ENCODE results near the gene MIGA1. TPM values are rescaled to one million over a fixed set of nuclear protein-coding genes. Genes with fewer than 3 reads are reported as not detected.
"Not testable (repeated sequence)": the region's sequence is repeated elsewhere in the genome, so short reads cannot be mapped to it uniquely, and the experiment has no call there.

Gene MIGA1
- total RNA-seq, 2 experiments from 2014 or later: 12.2 to 15.8 TPM

DNA sequence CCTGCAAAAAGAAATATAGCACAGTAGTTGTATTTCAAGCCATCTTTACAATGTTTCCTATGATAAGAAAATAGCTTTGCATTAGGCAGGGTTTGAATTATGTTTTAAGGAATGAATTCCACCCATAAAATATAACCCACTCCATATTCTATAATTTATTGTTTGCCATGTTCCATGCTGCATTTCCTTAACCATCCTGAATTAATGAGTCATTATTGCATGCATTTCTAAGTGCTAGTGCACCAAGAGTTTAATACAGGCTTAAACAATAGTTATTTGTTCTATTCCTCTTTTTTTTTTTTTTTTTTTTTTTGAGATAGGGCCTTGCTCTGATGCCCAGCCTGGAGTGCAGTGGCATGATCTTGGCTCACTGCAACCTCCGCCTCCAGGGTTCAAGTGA lies 45.2 kb downstream of the MIGA1 start:
- no peaks in the 10 kb centered on the region for H3K4me1 ChIP-seq (ENCODE audit: insufficient read depth, low read length)
- H3K36me3 ChIP-seq (ENCODE audit: insufficient read depth, low read length): peaks cover 29% of the 10 kb centered on the region
- Mint-ChIP-seq H3K36me3 (ENCODE audit: low read depth) (peaks cover 73% of the 10 kb centered on the region), H3K27ac (no peak overlapping the region), H3K4me3 (no peak overlapping the region), H3K27me3 (no peaks in the 10 kb centered on the region), H3K4me1 (ENCODE audit: low read depth) (no peaks in the 10 kb centered on the region), H3K9me3 (no peaks in the 10 kb centered on the region)
- H3K27me3 ChIP-seq (ENCODE audit: control insufficient read depth in 1 of 2, insufficient read depth in 2 of 2, low read length in 2 of 2): no peaks in the 10 kb centered on the region
- no peak for DNase-seq
- no peak overlapping the region for H3K4me3 ChIP-seq (ENCODE audit: low read length)
- intact Hi-C loops (cut with DNase I, micrococcal nuclease): loop anchor here (1.0 to 5.0 kb wide), 2 partner anchors 288 to 290 kb away; no protein-coding TSS in a partner anchor
- CTCF ChIA-PET: no interaction called here
- TF ChIP-seq, protein P1, sequence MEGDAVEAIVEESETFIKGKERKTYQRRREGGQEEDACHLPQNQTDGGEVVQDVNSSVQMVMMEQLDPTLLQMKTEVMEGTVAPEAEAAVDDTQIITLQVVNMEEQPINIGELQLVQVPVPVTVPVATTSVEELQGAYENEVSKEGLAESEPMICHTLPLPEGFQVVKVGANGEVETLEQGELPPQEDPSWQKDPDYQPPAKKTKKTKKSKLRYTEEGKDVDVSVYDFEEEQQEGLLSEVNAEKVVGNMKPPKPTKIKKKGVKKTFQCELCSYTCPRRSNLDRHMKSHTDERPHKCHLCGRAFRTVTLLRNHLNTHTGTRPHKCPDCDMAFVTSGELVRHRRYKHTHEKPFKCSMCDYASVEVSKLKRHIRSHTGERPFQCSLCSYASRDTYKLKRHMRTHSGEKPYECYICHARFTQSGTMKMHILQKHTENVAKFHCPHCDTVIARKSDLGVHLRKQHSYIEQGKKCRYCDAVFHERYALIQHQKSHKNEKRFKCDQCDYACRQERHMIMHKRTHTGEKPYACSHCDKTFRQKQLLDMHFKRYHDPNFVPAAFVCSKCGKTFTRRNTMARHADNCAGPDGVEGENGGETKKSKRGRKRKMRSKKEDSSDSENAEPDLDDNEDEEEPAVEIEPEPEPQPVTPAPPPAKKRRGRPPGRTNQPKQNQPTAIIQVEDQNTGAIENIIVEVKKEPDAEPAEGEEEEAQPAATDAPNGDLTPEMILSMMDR (IDR thresholded peaks at IDR 0.05): no peak
- POLR2A ChIA-PET: no interaction called here
- no peaks in the 10 kb centered on the region for H3K9me3 ChIP-seq (ENCODE audit: control insufficient read depth in 1 of 2, insufficient read depth in 1 of 2, low read length in 2 of 2)
- no peak overlapping the region for H3K27ac ChIP-seq (ENCODE audit: low read depth in 1 of 2, low read length in 2 of 2)
- ATAC-seq (ENCODE audit: poor library complexity): no peak

DNA sequence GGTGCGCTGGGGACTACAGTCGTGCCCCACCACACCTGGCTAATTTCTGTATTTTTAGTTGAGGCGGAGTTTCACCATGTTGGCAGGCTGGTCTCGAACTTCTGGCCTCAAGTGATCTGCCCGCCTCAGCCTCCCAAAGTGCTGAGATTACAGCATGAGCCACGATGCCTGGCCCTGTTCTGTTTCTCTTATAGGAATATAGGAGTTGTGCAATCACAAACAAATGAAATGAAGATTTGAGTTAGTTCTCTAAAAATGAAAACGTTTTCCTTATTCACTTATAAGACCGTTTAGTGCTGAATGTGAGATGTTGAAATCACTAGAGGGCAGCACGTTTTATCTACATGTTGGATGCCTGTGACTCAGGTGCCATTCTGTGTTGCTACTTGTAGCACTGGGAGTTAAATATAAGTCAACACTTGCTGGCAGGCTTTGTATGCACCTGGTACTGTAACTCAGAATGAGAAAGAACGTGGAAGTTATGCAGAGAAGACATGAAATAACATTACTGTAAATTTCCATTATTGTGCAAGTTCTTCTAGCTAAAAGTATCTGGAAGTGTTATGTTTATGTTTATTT lies 45.8 kb downstream of the MIGA1 start:
- CTCF ChIA-PET: no interaction called here
- intact Hi-C loops (cut with DNase I, micrococcal nuclease): loop anchor here in 1 of 2 experiments (1.0 kb wide), 1 partner anchor 289 kb away; no protein-coding TSS in a partner anchor
- peaks cover 23% of the 10 kb centered on the region for H3K36me3 ChIP-seq (ENCODE audit: insufficient read depth, low read length)
- Mint-ChIP-seq H3K27me3 (no peaks in the 10 kb centered on the region), H3K4me3 (no peak overlapping the region), H3K36me3 (ENCODE audit: low read depth) (peaks cover 73% of the 10 kb centered on the region), H3K4me1 (ENCODE audit: low read depth) (no peaks in the 10 kb centered on the region), H3K9me3 (no peaks in the 10 kb centered on the region), H3K27ac (no peak overlapping the region)
- H3K27me3 ChIP-seq (ENCODE audit: control insufficient read depth in 1 of 2, insufficient read depth in 2 of 2, low read length in 2 of 2): no peaks in the 10 kb centered on the region
- TF ChIP-seq, protein P1 (IDR thresholded peaks at IDR 0.05): no peak
- H3K4me1 ChIP-seq (ENCODE audit: insufficient read depth, low read length): no peaks in the 10 kb centered on the region
- no peak overlapping the region for H3K27ac ChIP-seq (ENCODE audit: low read depth in 1 of 2, low read length in 2 of 2)
- ATAC-seq (ENCODE audit: poor library complexity) (no peak), DNase-seq (peak in 3 of 14 experiments; percentile 27 to 53 (median 41))
- H3K4me3 ChIP-seq (ENCODE audit: low read length): no peak overlapping the region
- POLR2A ChIA-PET: no interaction called here
- H3K9me3 ChIP-seq (ENCODE audit: control insufficient read depth in 1 of 2, insufficient read depth in 1 of 2, low read length in 2 of 2): no peaks in the 10 kb centered on the region

DNA sequence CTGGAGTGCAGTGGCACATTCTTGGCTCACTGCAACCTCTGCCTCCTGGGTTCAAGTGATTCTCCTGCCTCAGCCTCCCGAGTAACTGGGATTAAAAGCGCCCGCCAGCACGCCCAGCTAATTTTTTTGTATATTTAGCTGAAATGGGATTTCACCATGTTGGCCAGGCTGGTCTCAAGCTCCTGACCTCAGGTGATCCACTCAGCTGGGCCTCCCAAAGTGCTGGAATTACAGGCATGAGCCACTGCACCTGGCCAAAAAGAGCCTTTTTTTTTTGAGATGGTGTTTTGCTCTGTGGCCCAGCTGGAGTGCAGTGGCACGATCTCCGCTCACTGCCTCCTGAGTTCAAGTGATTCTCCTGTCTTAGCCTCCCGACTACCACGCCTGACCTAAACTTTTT lies 47.4 kb downstream of the MIGA1 start:
- H3K4me1 ChIP-seq (ENCODE audit: insufficient read depth, low read length); H3K27me3 ChIP-seq (ENCODE audit: control insufficient read depth in 1 of 2, insufficient read depth in 2 of 2, low read length in 2 of 2); H3K27ac ChIP-seq (ENCODE audit: low read depth in 1 of 2, low read length in 2 of 2); DNase-seq; H3K27me3 Mint-ChIP-seq; H3K9me3 Mint-ChIP-seq; H3K4me1 Mint-ChIP-seq (ENCODE audit: low read depth); H3K27ac Mint-ChIP-seq; H3K9me3 ChIP-seq (ENCODE audit: control insufficient read depth in 1 of 2, insufficient read depth in 1 of 2, low read length in 2 of 2); POLR2A ChIA-PET; H3K4me3 Mint-ChIP-seq; H3K4me3 ChIP-seq (ENCODE audit: low read length); CTCF ChIA-PET; ATAC-seq (ENCODE audit: poor library complexity); intact Hi-C loops (cut with DNase I, micrococcal nuclease): not testable (repeated sequence)
- peaks cover 74% of the 10 kb centered on the region for H3K36me3 Mint-ChIP-seq (ENCODE audit: low read depth)
- peaks cover 21% of the 10 kb centered on the region for H3K36me3 ChIP-seq (ENCODE audit: insufficient read depth, low read length)

DNA sequence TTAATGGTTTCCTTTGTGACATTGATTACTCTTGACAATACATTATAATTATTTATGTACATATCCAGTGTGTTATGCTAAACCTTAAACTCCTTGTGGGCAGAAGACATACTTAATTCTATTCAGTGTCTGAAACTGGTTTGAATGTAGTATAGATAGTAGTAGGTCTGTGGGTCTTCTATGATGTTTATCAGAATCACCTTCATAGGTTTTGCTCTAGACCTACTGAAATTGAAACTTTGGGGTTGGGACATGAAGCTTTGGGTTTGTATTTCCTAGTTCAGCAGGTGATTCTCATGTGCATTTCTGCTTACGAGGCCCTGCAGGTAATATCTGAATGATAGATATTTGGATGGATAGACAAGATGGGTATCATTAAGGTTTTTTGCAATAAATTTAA lies 48.6 kb downstream of the MIGA1 start:
- no peak for ATAC-seq (ENCODE audit: poor library complexity)
- H3K4me1 Mint-ChIP-seq (ENCODE audit: low read depth): peaks cover 10% of the 10 kb centered on the region
- H3K9me3 Mint-ChIP-seq: no peaks in the 10 kb centered on the region
- ChIA-PET CTCF (no interaction called here), POLR2A (no interaction called here)
- intact Hi-C loops (cut with DNase I, micrococcal nuclease): no loop called here
- peaks cover 28% of the 10 kb centered on the region for H3K36me3 ChIP-seq (ENCODE audit: insufficient read depth, low read length)
- DNase-seq: no peak
- no peaks in the 10 kb centered on the region for H3K27me3 Mint-ChIP-seq
- no peak overlapping the region for H3K27ac ChIP-seq (ENCODE audit: low read depth in 1 of 2, low read length in 2 of 2)
- H3K36me3 Mint-ChIP-seq (ENCODE audit: low read depth): peaks cover 78% of the 10 kb centered on the region
- no peak overlapping the region for H3K27ac Mint-ChIP-seq
- H3K4me3 ChIP-seq (ENCODE audit: low read length): no peak overlapping the region
- H3K9me3 ChIP-seq (ENCODE audit: control insufficient read depth in 1 of 2, insufficient read depth in 1 of 2, low read length in 2 of 2): no peaks in the 10 kb centered on the region
- H3K4me3 Mint-ChIP-seq: no peak overlapping the region
- TF ChIP-seq, protein P1 (IDR thresholded peaks at IDR 0.05): no peak
- H3K4me1 ChIP-seq (ENCODE audit: insufficient read depth, low read length): no peaks in the 10 kb centered on the region
- no peaks in the 10 kb centered on the region for H3K27me3 ChIP-seq (ENCODE audit: control insufficient read depth in 1 of 2, insufficient read depth in 2 of 2, low read length in 2 of 2)

Data from CD4-positive, alpha-beta T cell (primary cell).